Measurements from ENCODE around the gene ANKS6. TPM values are rescaled to one million over a fixed set of nuclear protein-coding genes. Genes with fewer than 3 reads are reported as not detected.

The ANKS6 gene
- polyA plus RNA-seq, 4 donors = 24.1 to 33.2 (median 29.1) TPM

GRCh38 chr9:98793031-98793430, 3.3 kb downstream of the ANKS6 start:
- no peak for DNase-seq (ENCODE audit: low read depth in 4 of 4, low spot score in 2 of 4)

DNA sequence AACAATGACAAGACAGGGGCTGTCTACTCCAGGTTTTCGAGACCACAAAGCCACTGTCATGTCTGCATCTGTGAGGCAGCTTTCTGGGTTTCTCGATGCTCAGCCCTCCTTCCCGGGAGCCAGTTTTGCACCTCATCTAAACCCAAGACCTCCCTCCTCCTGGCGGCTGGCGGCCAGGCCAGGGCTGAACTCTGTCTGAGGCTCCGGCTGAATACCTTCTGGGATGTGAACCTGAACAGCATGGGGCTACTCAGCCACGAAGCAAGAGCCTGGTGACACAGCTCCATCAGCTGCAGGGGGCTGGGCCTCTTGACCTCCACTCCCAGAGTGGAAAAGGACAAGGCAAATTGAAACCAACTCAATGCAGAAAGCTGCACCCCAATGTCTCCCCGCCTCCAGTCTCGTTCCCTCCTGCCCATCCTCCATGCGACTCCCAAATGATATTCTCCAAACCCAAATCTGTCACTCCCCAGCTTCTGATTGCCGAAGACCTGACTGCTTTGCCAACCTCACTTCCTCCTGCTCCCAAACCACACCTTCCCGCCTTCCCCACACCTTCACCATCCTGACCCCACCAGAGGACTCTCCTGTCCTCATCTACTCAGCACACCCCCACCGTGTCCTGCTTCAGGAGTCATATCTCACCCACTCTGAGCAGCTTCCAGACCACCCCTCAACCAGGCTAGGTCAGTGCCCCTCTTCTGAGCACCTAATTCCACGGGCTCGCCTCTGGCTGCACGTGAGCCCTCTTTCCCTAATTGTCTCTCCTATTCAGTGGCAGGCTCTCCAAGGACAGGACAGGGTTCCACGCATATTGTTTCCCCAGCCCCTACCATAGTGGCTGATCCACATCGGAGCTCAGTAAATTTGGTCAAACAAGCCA, 4.5 kb downstream of the ANKS6 start:
- DNase-seq (ENCODE audit: low read depth in 4 of 4, low spot score in 2 of 4) = peak in 1 of 4 donors; percentile 44

- peak; percentile 56 to 80 (median 72) for DNase-seq (ENCODE audit: low read depth in 4 of 4, low spot score in 2 of 4)
Observed at GRCh38 chr9:98790842-98791607, 5.3 kb downstream of the ANKS6 start.

GRCh38 chr9:98790134-98790841, 6.1 kb downstream of the ANKS6 start:
- no peak for DNase-seq (ENCODE audit: low read depth in 4 of 4, low spot score in 2 of 4)

- no peak for DNase-seq (ENCODE audit: low read depth in 4 of 4, low spot score in 2 of 4)
Observed at GRCh38 chr9:98789483-98790133, 6.7 kb downstream of the ANKS6 start.

DNA sequence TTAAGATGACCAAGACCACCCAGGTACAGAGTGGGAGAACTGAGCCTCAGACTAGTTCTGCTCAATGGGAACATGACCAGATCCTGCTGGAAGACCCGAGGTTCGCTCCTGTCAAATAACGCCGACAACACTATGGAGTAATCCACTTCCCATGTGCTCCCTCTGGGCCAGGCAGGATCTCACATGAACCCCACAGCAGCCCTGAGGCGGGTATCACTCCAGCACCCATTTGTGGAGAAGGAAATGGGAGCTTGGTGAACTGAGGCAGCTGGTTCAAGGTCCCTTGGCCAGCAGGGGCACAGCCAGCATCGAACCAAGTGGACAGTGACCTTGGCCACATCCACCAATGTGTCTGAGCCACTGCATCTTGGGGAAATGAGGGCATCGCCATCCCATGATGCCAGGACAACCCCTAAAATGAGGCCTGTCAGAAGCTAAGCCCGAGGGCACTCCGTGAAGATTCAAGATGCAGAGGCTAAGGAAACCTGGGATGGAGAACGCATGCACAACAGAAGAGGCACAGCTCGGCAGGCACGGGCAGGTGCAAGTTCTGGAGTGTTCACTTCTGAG, 8.5 kb downstream of the ANKS6 start:
- no peak for DNase-seq (ENCODE audit: low read depth in 4 of 4, low spot score in 2 of 4)

DNA sequence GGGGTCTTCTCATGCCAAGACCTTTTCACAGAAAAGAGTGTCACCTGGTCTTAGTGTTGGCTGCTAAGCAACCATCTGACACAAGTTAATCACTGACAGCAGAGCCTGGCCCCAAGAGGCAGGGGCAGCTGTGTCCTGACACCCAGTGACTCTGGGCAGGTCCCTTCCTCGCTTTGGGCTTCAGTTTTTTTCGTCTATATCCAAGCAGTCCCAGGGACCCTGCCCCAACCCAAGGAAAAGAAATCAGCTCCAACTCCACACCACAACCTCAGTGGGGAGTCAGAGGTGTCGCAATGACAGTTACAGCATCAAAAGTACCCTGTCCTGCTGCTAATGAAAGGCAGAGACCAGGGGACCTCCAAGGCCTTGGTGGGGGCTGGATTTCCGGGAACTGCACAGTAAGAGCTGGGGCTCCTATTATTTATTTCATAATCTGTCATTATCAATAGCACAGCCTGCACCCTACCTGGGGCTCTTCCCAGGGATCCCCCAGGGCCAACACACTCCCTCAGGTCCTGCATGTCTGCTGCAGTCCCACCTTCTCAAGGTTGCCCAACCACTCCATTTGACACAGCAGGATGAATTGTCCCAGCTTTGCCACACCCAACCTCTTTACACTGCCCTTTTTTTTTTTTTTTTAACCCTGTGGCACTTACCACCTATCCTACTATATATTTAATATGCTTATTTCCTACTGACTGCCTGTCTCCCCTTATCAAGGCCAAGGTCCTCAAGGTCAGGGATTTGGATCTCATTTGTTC, 9.4 kb downstream of the ANKS6 start:
- no peak for DNase-seq (ENCODE audit: low read depth in 4 of 4, low spot score in 2 of 4)

DNA sequence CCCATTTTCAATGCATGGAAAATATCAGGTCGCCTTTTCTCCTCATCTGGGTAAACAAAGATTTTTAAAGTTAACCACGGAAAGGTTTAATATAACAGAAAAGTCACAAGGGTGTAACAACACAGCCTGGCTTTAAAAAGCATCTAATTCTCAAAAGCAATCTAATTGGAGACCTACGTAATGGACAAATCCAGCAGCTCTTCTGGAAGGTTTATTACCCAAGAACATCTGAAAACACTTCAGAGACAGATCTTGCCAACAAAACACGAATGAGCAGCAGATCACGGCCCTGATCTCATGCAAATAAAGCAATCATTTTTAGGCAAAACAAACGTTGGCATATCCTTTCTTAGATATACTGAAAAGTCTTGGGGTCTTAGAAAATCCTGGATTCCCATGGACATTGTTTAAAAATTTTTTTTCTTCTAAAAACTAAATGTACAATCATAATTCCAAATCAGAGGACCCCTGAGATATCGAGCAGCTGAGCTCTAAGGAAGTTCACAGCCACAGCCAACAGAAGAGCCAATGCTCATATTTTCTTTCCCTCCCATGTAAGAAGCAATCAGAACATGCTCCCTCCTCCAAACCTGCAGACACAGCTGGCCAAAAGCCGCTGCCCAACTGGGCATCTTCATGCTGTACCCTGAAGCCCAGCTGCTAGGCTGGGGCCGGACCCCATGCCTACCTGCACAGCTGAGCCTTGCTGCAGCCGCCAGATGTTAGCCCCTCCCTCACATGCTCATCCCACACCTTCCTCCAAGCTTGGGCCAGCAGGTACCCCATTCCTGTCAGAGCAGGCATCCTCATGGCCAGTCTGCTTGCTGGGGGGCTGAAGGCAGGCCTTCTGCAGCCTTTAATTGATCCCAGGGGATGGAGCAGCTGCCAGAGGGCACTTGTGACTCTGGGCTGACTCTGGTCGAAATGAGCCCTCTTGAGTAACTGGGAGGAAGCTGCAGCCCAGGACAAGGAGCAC, 11.2 kb downstream of the ANKS6 start:
- no peak for DNase-seq (ENCODE audit: low read depth in 4 of 4, low spot score in 2 of 4)

- no peak for DNase-seq (ENCODE audit: low read depth in 4 of 4, low spot score in 2 of 4)
Observed at GRCh38 chr9:98783518-98784226, 12.7 kb downstream of the ANKS6 start.

DNA sequence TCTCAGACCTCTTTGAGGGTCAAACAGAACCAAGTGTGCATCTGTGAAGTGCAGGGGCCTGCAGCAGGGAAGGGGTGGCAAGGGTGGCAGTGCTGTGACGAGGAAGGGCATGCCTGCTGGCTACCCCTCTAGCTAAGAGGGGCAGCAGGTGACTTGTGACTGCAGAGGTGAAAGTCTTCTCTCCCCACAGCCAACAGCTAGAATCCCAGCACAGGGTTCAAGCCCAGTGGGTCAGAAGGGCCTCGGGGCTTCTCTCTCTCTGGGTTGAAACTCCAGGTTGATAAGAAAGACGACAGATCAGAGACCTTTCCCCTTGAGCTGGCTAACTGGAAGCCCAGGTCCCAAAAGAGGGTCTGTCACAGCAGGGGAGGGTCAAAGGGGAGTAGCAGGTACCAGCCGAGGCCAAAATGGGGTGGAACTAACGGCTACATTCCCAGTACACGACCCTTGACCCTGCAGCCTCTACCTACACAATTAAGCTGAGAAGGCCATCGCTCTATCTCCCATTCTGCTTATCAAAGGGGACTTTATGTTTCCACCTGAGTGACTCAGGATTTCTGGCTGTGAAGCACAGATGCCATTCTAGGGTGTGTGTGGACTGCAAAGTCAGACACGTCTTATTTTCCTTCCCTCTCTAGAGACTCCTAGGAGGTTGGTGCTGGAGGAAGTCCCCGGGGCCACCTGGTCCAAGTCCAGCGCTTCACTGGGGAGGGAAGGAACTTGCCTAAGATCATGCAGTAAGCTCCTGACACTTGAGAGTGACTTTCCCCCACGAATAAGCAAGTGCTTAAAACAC, 14.6 kb downstream of the ANKS6 start:
- no peak for DNase-seq (ENCODE audit: low read depth in 4 of 4, low spot score in 2 of 4)

DNA sequence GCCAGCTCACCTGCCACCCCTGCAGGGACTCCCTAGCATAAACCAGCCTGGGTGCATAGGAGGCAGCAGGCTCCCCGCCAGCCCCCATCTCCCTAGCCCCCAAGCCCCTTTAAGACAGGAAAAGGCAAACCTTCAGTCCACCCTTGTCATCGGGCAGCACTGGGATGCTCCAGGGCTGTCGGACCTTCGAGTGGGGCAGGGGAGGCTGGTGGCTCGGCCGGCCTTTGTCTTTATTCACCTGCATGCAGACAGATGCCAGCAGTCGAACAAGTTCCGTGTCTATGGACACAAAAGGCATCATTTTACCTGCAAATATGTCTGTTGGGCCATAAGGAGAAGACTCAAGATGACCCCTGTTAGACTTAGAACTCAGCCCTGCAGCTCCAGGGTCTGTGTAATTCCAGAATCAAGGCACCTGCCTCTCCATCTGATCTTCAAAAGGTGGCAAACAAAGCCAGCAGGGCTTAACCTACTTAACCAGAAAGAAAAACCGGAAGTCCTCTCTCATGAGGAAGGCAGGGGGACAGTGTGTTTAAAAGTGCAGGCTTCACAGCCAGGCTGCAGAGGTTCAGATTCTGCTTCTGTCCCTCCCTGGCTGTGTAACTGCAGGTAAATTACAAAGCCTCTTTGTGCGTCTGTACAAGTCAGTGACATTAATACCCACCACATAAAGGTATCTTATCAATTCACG, 16.2 kb downstream of the ANKS6 start:
- DNase-seq (ENCODE audit: low read depth in 4 of 4, low spot score in 2 of 4) = no peak

DNA sequence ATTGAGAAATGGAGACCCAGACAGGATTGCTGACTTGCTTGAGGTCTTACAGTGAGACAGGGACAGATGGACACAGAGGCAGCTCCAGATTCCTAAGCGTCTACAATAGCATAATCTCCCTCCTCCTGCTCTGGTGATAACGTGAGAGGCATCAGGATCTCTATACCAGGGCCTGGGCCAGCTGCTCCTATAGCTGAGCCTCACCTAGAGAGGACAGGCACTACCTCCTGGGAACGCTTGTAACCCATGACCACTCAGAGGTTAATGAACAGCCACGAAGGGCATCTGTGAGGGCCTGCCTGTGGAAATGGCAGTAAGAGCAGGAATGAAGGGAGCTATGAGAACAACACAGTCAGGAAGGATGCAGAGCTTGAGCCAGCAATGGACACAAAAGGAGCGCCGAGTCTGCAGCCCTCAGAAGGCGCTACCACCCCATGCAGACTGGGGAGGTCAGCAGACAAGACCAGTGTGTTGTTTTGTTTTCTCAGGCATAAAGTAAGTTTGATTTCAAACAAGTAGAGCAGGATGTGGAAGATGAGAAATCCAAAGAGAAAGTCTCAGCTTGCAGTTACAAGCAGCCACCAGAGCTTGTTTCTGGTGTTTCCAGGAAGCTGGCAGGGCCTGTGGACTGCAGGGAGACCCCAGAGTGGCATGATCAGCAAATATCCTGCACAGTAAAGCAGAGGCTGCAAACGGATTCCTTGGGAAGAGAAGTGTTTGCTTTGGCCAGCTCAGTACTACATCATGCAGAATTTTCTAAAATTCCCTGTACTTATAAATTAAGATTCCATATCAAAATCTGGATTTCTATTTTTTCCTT, 17.4 kb downstream of the ANKS6 start:
- no peak for DNase-seq (ENCODE audit: low read depth in 4 of 4, low spot score in 2 of 4)

- no peak for DNase-seq (ENCODE audit: low read depth in 4 of 4, low spot score in 2 of 4)
Observed at GRCh38 chr9:98778251-98778650, 18.1 kb downstream of the ANKS6 start.

GRCh38 chr9:98777618-98778017, 18.7 kb downstream of the ANKS6 start:
- no peak for DNase-seq (ENCODE audit: low read depth in 4 of 4, low spot score in 2 of 4)

DNA sequence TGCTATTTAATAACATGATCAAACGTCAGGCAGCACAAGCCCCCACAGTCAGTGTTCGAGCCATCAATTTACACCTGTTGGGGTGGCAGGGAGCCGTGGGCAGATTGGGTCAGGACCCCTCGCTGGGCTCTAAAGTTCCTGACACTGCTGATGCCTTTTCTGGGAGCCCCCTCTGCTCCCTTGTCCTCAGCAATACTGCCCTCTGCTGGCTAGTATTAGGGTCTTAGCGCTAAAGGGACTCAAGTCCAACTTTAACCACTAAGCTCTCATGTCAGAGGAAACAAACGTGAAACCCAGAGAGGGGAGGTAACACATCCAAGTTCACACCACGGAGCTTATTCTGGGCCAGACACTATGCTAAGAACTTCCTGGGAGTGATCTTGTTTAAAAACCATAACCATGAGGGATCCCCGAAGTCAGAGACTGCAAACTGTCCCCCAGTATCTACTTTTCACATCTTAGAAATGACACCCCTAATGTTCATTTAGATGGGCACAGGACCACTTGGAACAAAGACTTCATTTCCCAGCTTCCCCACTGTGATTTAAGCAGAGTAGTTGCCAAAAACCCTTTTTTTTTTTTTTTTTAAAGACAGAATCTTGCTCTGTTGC, 20.4 kb downstream of the ANKS6 start:
- peak in 1 of 4 donors; percentile 47 for DNase-seq (ENCODE audit: low read depth in 4 of 4, low spot score in 2 of 4)

Measured in left renal cortex interstitium (tissue), 4 donors.